Gastrocnemius medialis (tissue), 4 donors: ENCODE data around the gene DSG3. TPM values are rescaled to one million over a fixed set of nuclear protein-coding genes. Genes with fewer than 3 reads are reported as not detected.

Experiments used
- ATAC-seq, 2 donors: fragments of 150-250 bp; one replicate each; pipeline ENCODE4 v1.9.1; 2016
- DNase-seq, 2 donors: peaks; one replicate each; pipeline ENCODE4 v3.0.0-alpha.2; 2019
- H3K27ac ChIP-seq, 4 donors: fragments of 200-600 bp; sonication (generic); 1 replicate in 1 of 4; 2 replicates in 3 of 4; pipeline ENCODE4 v1.5.1; 2016 to 2018; ENCODE audit warnings: mild to moderate bottlenecking in 2 of 4, moderate library complexity in 1 of 4
- H3K27me3 ChIP-seq, 3 donors: fragments of 200-600 bp; sonication (generic) in 2 of 3; 1 replicate in 1 of 3; 2 replicates in 2 of 3; pipeline versions ENCODE4 v1.5.1 to v1.6.0; 2016 to 2019; ENCODE audit warnings: mild to moderate bottlenecking in 1 of 3, moderate library complexity in 1 of 3
- H3K36me3 ChIP-seq, 2 donors: fragments of 200-600 bp; sonication (generic) in 1 of 2; one replicate each; pipeline ENCODE4 v1.5.1; 2017 to 2018
- H3K4me1 ChIP-seq, 2 donors: fragments of 200-600 bp; sonication (generic) in 1 of 2; one replicate each; pipeline ENCODE4 v1.5.1; 2016 to 2017; ENCODE audit warnings: mild to moderate bottlenecking in 2 of 2
- H3K4me3 ChIP-seq, 4 donors: fragments of 200-600 bp; sonication (generic) in 3 of 4; 1 replicate in 1 of 4; 2 replicates in 3 of 4; pipeline ENCODE4 v1.5.1; 2016 to 2019; ENCODE audit warnings: mild to moderate bottlenecking in 2 of 4
- H3K9me3 ChIP-seq, 3 donors: fragments of 200-600 bp; sonication (generic) in 2 of 3; 1 replicate in 1 of 3; 2 replicates in 2 of 3; pipeline ENCODE4 v1.5.1; 2016 to 2019
- POLR2A ChIP-seq, 2 donors: fragments of 450-650 bp; IDR thresholded peaks; one replicate each; pipeline ENCODE4 v1.6.1; 2017; ENCODE audit warnings: antibody characterized with exemption in 2 of 2, mild to moderate bottlenecking in 2 of 2, moderate library complexity in 2 of 2
- in situ Hi-C, 4 donors: fragments of 200-750 bp; cut with MboI; loops; one replicate each; pipeline versions ENCODE4 v1.15.0 to v1.8.0; 2017; ENCODE audit warnings: low sequenced_read_pairs in 4 of 4
- intact Hi-C: fragments of 100-400 bp; cut with DNase I; formaldehyde crosslinking; loops from one replicate; pipeline ENCODE4 v1.15.1; 2023; ENCODE audit warnings: low total_unique reads
- total RNA-seq, 4 donors: library from RNA; depleted of rRNA; stranded (reverse); fragments of >200 nt; gene quantifications; one replicate each; pipeline versions ENCODE4 v1.1.0 to v1.2.3, GENCODE V29; 2016
- TF ChIP-seq, protein P1 (sequence below), 5 experiments: fragments of 450-650 bp in 3 of 5; fragments of 200-600 bp in 2 of 5; sonication (generic) in 2 of 5; IDR thresholded peaks in 4 of 5; conservative IDR thresholded peaks in 1 of 5; 1 replicate in 4 of 5; 2 replicates in 1 of 5; pipeline ENCODE4 v1.5.1; 2016 to 2019; ENCODE audit warnings: antibody characterized with exemption in 5 of 5, mild to moderate bottlenecking in 3 of 5, moderate library complexity in 3 of 5

DSG3 gene
- total RNA-seq, 4 donors from 2014 or later = not detected

DNA sequence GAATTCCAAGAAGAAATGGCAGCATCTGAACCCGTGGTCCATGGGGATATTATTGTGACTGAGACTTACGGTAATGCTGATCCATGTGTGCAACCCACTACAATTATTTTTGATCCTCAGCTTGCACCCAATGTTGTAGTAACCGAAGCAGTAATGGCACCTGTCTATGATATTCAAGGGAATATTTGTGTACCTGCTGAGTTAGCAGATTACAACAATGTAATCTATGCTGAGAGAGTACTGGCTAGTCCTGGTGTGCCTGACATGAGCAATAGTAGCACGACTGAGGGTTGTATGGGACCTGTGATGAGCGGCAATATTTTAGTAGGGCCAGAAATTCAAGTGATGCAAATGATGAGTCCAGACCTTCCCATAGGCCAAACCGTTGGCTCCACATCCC, 34.4 kb upstream of the DSG3 start:
- no peaks in the 10 kb centered on the region for H3K4me1 ChIP-seq
- no peak for TF ChIP-seq POLR2A (IDR thresholded peaks at IDR 0.05)
- TF ChIP-seq, protein P1, sequence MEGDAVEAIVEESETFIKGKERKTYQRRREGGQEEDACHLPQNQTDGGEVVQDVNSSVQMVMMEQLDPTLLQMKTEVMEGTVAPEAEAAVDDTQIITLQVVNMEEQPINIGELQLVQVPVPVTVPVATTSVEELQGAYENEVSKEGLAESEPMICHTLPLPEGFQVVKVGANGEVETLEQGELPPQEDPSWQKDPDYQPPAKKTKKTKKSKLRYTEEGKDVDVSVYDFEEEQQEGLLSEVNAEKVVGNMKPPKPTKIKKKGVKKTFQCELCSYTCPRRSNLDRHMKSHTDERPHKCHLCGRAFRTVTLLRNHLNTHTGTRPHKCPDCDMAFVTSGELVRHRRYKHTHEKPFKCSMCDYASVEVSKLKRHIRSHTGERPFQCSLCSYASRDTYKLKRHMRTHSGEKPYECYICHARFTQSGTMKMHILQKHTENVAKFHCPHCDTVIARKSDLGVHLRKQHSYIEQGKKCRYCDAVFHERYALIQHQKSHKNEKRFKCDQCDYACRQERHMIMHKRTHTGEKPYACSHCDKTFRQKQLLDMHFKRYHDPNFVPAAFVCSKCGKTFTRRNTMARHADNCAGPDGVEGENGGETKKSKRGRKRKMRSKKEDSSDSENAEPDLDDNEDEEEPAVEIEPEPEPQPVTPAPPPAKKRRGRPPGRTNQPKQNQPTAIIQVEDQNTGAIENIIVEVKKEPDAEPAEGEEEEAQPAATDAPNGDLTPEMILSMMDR (IDR thresholded peaks at IDR 0.05 in 4 of 5, conservative IDR thresholded peaks at IDR 0.05 in 1 of 5) = no peak
- no peak overlapping the region for H3K4me3 ChIP-seq
- DNase-seq = no peak
- in situ Hi-C loops (no loop called here), intact Hi-C loops (no loop called here)
- H3K27ac ChIP-seq = no peak overlapping the region
- no peak for ATAC-seq
- H3K36me3 ChIP-seq = no peaks in the 10 kb centered on the region
- H3K9me3 ChIP-seq = no peaks in the 10 kb centered on the region
- H3K27me3 ChIP-seq = no peaks in the 10 kb centered on the region

DNA sequence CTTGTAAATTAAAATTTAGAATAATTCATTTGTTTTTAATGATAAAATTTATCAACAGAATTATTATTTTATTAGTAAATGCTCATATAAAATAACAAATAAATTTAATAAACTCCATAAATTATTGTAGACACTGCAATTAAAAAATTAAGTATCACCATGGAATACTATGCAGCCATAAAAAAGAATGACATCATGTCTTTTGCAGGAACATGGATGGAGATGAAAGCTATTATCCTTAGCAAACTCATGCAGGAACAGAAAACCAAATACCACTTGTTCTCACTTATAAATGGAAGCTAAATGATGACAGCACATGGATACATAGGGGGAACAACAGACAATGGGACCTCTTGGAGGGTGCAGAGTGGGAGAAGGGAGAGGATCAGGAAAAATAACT, 29.7 kb upstream of the DSG3 start:
- Histone ChIP-seq H3K4me1 (no peaks in the 10 kb centered on the region), H3K9me3 (no peaks in the 10 kb centered on the region), H3K36me3 (no peaks in the 10 kb centered on the region), H3K27ac (no peak overlapping the region), H3K27me3 (no peaks in the 10 kb centered on the region), H3K4me3 (no peak overlapping the region)
- intact Hi-C loops = no loop called here
- TF ChIP-seq, protein P1 (IDR thresholded peaks at IDR 0.05 in 4 of 5, conservative IDR thresholded peaks at IDR 0.05 in 1 of 5) = no peak
- TF ChIP-seq POLR2A (IDR thresholded peaks at IDR 0.05) = no peak
- DNase-seq = no peak
- no peak for ATAC-seq
- in situ Hi-C loops = no loop called here

DNA sequence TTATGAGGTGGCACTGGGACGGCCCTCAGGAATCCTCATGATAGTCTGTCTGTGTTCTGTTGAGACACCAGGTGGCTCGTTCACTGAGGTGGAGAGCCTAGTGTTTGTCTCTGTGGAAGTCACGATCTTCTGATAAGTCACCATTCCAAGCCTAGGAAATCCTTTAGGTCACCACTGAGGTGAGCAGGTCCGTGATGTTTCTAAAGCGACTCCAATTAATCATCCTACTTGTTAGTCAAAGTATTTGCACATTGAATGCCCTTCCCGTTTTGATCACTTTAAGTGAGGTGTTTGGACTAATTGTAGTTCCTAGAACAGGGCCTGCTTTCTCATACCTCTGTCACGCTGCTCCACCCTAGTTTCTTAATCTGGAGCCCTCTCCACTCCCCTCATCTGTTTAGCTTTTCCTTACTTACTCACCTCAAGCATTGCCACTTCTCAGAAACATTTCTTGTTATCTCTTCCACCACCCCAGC, 28.0 kb upstream of the DSG3 start:
- intact Hi-C loops (no loop called here), in situ Hi-C loops (no loop called here)
- no peak for DNase-seq
- TF ChIP-seq, protein P1 (IDR thresholded peaks at IDR 0.05 in 4 of 5, conservative IDR thresholded peaks at IDR 0.05 in 1 of 5) = no peak
- no peak for TF ChIP-seq POLR2A (IDR thresholded peaks at IDR 0.05)
- Histone ChIP-seq H3K27ac (no peak overlapping the region), H3K36me3 (no peaks in the 10 kb centered on the region), H3K9me3 (no peaks in the 10 kb centered on the region), H3K4me3 (no peak overlapping the region), H3K4me1 (no peaks in the 10 kb centered on the region), H3K27me3 (no peaks in the 10 kb centered on the region)
- ATAC-seq = no peak

DNA sequence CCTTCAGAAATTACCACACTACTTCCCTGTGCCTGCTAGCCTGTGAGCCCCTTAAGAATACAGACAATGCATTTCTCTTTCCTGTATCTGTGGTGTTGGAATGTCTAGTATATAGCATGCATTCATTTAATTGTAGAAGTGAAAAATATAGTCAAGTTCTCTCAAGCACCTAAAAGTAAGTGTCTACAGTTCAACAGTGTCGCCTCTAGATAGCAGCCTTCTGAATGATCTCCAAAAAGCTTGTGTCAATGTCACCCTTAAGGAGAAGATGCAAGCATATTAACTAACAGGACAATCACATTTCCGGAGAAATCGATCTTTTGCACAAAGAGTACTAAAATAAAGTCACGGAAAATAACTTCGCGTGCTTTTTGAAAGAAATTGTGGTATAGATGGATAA, 27.5 kb upstream of the DSG3 start:
- intact Hi-C loops = no loop called here

DNA sequence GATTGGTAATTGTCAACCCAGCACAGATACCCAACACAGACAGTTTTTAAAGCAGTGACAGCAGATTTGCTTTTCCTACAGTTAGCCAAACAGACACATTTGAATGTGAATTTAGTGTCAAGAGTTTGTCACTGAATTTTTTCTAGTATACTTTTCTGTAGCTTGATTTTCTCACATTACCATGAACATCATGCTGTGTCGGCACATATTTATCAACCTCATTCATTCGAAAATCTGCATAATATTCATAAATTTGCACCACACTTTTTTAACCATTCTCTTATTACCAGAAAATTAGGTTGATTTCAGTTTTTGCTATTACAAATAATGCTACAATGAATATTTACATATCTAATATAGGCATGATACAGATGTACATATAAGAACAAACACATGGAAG, 27.0 kb upstream of the DSG3 start:
- no peaks in the 10 kb centered on the region for H3K36me3 ChIP-seq
- in situ Hi-C loops (no loop called here), intact Hi-C loops (no loop called here)
- no peak for ATAC-seq
- no peaks in the 10 kb centered on the region for H3K27me3 ChIP-seq
- no peak overlapping the region for H3K4me3 ChIP-seq
- no peaks in the 10 kb centered on the region for H3K9me3 ChIP-seq
- H3K27ac ChIP-seq = no peak overlapping the region
- H3K4me1 ChIP-seq = no peaks in the 10 kb centered on the region
- no peak for DNase-seq
- TF ChIP-seq, protein P1 (IDR thresholded peaks at IDR 0.05 in 4 of 5, conservative IDR thresholded peaks at IDR 0.05 in 1 of 5) = no peak
- TF ChIP-seq POLR2A (IDR thresholded peaks at IDR 0.05) = no peak

More for the DNA sequence above, 27.5 kb upstream of the DSG3 start:
- no peak for DNase-seq
- TF ChIP-seq, protein P1 (IDR thresholded peaks at IDR 0.05 in 4 of 5, conservative IDR thresholded peaks at IDR 0.05 in 1 of 5) = no peak
- no peak overlapping the region for H3K27ac ChIP-seq
- H3K9me3 ChIP-seq = no peaks in the 10 kb centered on the region
- H3K4me1 ChIP-seq = no peaks in the 10 kb centered on the region
- H3K36me3 ChIP-seq = no peaks in the 10 kb centered on the region
- H3K27me3 ChIP-seq = no peaks in the 10 kb centered on the region
- no peak for ATAC-seq
- in situ Hi-C loops = no loop called here
- no peak overlapping the region for H3K4me3 ChIP-seq
